Nephron (organoid): ENCODE data around the gene BPIFA3.

ENCODE experiments used
- H3K27ac Mint-ChIP-seq, 3 experiments: 2 replicates each; pipeline ENCODE4 v1.8.0; 2020; ENCODE audit warnings: mixed read lengths in 3 of 3, mild to moderate bottlenecking in 2 of 3, moderate library complexity in 1 of 3
- H3K27me3 Mint-ChIP-seq: 2 replicates; pipeline ENCODE4 v1.8.0; 2021; ENCODE audit warnings: low read depth, mild to moderate bottlenecking, moderate library complexity, mixed read lengths
- H3K36me3 Mint-ChIP-seq: 2 replicates; pipeline ENCODE4 v1.8.0; 2020; ENCODE audit warnings: low read depth, mixed read lengths
- H3K4me1 Mint-ChIP-seq: 2 replicates; pipeline ENCODE4 v1.8.0; 2020; ENCODE audit warnings: mixed read lengths
- H3K4me3 Mint-ChIP-seq, 3 experiments: 2 replicates each; pipeline ENCODE4 v1.8.0; 2020; ENCODE audit warnings: mild to moderate bottlenecking in 3 of 3, mixed read lengths in 3 of 3, moderate library complexity in 2 of 3
- H3K9me3 Mint-ChIP-seq: 2 replicates; pipeline ENCODE4 v1.8.0; 2020; ENCODE audit warnings: mixed read lengths
- CTCF ChIP-seq, 3 experiments: fragments of 200-600 bp; sonication (generic); IDR thresholded peaks; one replicate each; pipeline ENCODE4 v1.5.0; 2021; ENCODE audit warnings: antibody characterized with exemption in 3 of 3; ENCODE audit not compliant: unreplicated experiment in 3 of 3

The BPIFA3 gene

DNA sequence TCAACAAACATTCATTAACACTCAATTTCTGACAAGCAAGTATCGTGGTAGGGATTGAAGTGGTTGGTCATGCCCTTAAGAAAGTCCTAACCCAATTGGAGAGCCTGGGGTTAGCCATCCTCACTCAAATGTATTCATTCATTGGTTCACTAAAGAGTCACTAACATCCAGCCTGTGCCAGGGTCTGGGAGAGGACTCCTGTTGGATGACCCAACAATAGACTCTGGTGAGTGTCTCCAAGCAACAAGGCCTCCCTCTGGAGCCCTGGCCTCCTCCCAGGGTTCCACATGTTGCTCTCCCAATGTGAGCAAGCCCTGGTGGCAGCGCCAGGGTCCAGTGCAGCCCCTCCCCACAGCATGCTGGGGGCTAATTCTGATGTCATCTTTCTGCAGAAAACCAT lies at the start of gene BPIFA3:
TSS of gene BPIFA3 (plus strand) at position 301 of the 400 bp plus-strand sequence. CDS start 185 bp downstream, outside the sequence.
- TF ChIP-seq CTCF (IDR thresholded peaks at IDR 0.05; ENCODE audit: unreplicated experiment in 3 of 3): no peak
- Mint-ChIP-seq H3K27ac (no peak within 1 kb of the TSS), H3K9me3 (no peaks in the 10 kb centered on the region), H3K4me3 (no peak within 1 kb of the TSS), H3K36me3 (no peaks in the 10 kb centered on the region), H3K27me3 (peaks cover 53% of the 10 kb centered on the region), H3K4me1 (no peaks in the 10 kb centered on the region)

DNA sequence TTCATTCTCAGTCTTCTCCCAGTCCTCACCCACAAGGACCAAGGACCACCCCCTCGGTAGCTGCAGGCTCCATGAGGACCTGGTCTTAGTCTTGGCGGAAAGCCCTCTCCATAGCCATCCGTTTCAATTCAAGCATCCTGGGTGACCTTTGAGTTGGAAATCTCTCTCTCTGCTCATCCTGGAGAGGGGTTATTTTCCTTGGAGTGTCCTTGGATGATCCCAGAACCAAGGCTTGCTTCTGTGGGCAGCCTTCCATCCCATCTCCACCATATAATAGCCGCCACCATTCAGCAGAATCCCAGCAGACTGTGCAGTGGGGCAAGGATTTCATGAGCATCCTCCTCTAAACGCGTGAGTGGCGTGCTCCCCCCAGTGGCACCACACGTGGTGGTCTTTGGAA lies 49.3 kb upstream of the BPIFA3 start, which contains the start of gene BPIFA2:
TSS of gene BPIFA2 (plus strand) at position 301 of the 400 bp plus-strand sequence. CDS start 987 bp downstream, outside the sequence.
- no peaks in the 10 kb centered on the region for H3K36me3 Mint-ChIP-seq
- peaks cover 15% of the 10 kb centered on the region for H3K9me3 Mint-ChIP-seq
- TF ChIP-seq CTCF (IDR thresholded peaks at IDR 0.05; ENCODE audit: unreplicated experiment in 3 of 3): no peak
- no peak within 1 kb of the TSS for H3K4me3 Mint-ChIP-seq
- H3K4me1 Mint-ChIP-seq: no peaks in the 10 kb centered on the region
- no peak within 1 kb of the TSS for H3K27ac Mint-ChIP-seq
- peaks cover 13% of the 10 kb centered on the region for H3K27me3 Mint-ChIP-seq

DNA sequence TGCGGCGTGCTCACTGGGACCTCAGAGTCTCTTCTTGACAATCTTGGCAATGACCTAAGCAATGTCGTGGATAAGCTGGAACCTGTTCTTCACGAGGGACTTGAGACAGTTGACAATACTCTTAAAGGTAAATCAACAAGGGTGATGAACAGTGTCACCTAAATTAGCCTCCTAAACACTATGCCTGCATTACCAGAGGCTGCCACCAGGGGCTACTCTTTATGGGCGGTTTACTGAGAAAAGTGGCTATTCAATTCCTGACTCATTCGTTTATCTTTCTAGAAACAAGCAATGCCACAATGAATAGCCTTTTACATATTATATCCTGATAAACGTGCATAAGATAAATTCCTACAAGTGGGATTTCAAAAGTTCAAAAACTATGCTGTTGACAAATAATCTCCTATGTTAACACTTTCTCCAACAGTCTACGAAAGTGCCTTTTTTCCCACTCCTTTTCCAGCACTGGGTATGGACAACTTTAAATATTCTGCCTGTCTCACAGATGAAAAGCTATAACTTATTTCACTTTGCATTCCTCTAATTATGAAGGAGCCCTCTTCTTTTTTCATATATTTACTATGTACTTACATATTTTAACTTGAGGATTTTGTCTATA lies 47.9 kb upstream of the BPIFA3 start:
- Mint-ChIP-seq H3K27me3 (peaks cover 13% of the 10 kb centered on the region), H3K9me3 (peaks cover 15% of the 10 kb centered on the region), H3K4me3 (no peak overlapping the region), H3K27ac (no peak overlapping the region), H3K36me3 (no peaks in the 10 kb centered on the region), H3K4me1 (no peaks in the 10 kb centered on the region)
- TF ChIP-seq CTCF (IDR thresholded peaks at IDR 0.05; ENCODE audit: unreplicated experiment in 3 of 3): peak; percentile 15 to 26 (median 17)

DNA sequence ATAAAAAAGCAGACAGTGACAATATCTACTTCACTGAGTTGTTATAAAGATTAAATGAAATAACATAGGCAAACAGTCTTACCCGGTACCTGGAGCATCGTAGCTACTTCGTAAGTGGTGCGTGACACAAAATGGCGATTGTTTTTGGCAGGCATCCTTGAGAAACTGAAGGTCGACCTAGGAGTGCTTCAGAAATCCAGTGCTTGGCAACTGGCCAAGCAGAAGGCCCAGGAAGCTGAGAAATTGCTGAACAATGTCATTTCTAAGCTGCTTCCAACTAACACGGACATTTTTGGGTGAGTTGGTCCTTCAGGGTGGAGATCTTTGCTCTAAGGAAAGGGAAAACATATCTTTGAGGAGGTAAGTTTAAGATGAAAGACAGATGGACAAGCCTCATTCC lies 44.4 kb upstream of the BPIFA3 start:
- Mint-ChIP-seq H3K4me3 (no peak overlapping the region), H3K27ac (no peak overlapping the region), H3K9me3 (peaks cover 15% of the 10 kb centered on the region), H3K4me1 (no peaks in the 10 kb centered on the region), H3K27me3 (peaks cover 13% of the 10 kb centered on the region), H3K36me3 (no peaks in the 10 kb centered on the region)
- TF ChIP-seq CTCF (IDR thresholded peaks at IDR 0.05; ENCODE audit: unreplicated experiment in 3 of 3): no peak

DNA sequence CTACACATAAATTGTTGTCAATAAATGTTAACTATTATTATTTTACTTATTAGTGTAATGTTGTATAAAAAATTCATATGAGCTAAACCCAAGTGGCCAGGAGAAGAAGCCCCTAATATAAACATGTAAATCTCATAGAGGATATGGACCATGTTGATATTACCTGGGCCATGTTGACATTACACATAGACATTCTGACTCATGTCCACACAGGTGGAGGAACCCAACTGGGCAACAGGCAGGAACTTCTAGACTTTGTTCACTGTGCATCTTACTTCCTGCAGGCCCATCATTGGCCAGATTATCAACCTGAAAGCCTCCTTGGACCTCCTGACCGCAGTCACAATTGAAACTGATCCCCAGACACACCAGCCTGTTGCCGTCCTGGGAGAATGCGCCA lies 42.0 kb upstream of the BPIFA3 start:
- no peak for TF ChIP-seq CTCF (IDR thresholded peaks at IDR 0.05; ENCODE audit: unreplicated experiment in 3 of 3)
- Mint-ChIP-seq H3K36me3 (no peaks in the 10 kb centered on the region), H3K4me1 (no peaks in the 10 kb centered on the region), H3K27me3 (peaks cover 10% of the 10 kb centered on the region), H3K27ac (no peak overlapping the region), H3K9me3 (peaks cover 12% of the 10 kb centered on the region), H3K4me3 (no peak overlapping the region)

DNA sequence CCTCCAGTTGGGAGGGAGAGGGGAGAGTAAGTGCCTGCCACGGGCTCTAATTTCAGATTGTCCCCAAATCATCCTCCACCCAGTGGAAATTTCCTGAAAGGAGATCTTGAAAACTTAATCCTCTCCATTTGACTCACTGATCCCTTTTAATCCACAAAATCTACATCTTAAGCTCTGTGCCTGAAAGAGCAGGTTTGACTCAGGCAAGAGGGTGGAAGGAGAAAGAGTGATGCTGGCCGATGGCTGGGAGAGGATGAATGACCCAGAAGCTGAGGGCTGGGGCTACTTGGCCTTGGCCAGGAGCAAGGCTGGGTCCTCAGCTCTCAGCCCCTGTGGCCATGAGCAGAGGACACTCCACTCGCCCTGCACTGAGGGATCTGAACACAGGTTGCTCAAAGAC lies 41.1 kb upstream of the BPIFA3 start:
- Mint-ChIP-seq H3K27ac (no peak overlapping the region), H3K27me3 (peaks cover 10% of the 10 kb centered on the region), H3K4me1 (no peaks in the 10 kb centered on the region), H3K4me3 (no peak overlapping the region), H3K36me3 (no peaks in the 10 kb centered on the region), H3K9me3 (peaks cover 9% of the 10 kb centered on the region)
- no peak for TF ChIP-seq CTCF (IDR thresholded peaks at IDR 0.05; ENCODE audit: unreplicated experiment in 3 of 3)
